A673 (cell line): Measurements from ENCODE around the gene DMBT1. TPM values are rescaled to one million over a fixed set of nuclear protein-coding genes. Genes with fewer than 3 reads are reported as not detected.

Source experiments
- BruUV-seq: library from RNA; stranded (reverse); fragments of 400-500 nt; replicated peaks from 2 replicates; lab custom pipeline; 2021; lab: Mats Ljungman, UMichigan
- CTCF ChIA-PET: fragments of 300-600 bp; sonication (Branson Sonifier 250); formaldehyde crosslinking; loops from one replicate; lab custom pipeline; 2022; ENCODE audit warnings: antibody characterized with exemption; lab: Charles Lee
- POLR2A ChIA-PET: fragments of 300-600 bp; sonication (Branson Sonifier 250); formaldehyde crosslinking; loops from one replicate; lab custom pipeline; 2022; ENCODE audit warnings: antibody characterized with exemption; ENCODE audit not compliant: low non-redundant PET; lab: Charles Lee
- DNase-seq: peaks from one replicate; pipeline ENCODE4 v3.0.0-alpha.2; 2015; ENCODE audit warnings: low spot score
- H3K27ac ChIP-seq: fragments of 200-600 bp; sonication (generic); 2 replicates; pipeline ENCODE4 v1.5.1; 2016; ENCODE audit warnings: mixed run types, low read depth, mild to moderate bottlenecking, mixed read lengths, antibody characterized with exemption, low read length; ENCODE audit not compliant: poor library complexity, severe bottlenecking
- H3K27me3 ChIP-seq: fragments of 200-600 bp; sonication (generic); replicated peaks from 2 replicates; pipeline ENCODE4 v1.6.1; 2017; ENCODE audit warnings: mixed run types, low read depth, mild to moderate bottlenecking, mixed read lengths, antibody characterized with exemption, low read length; ENCODE audit not compliant: insufficient read depth, poor library complexity
- H3K36me3 ChIP-seq: fragments of 200-600 bp; sonication (generic); 2 replicates; pipeline ENCODE4 v1.6.1; 2016; ENCODE audit warnings: mixed run types, mild to moderate bottlenecking, mixed read lengths, antibody characterized with exemption, low read length; ENCODE audit not compliant: insufficient read depth, poor library complexity, severe bottlenecking
- H3K4me1 ChIP-seq: fragments of 200-600 bp; sonication (generic); 2 replicates; pipeline ENCODE4 v1.6.1; 2017; ENCODE audit warnings: mixed run types, mild to moderate bottlenecking, mixed read lengths, antibody characterized with exemption, low read length; ENCODE audit not compliant: insufficient read depth, poor library complexity, severe bottlenecking
- H3K4me3 ChIP-seq: fragments of 200-600 bp; sonication (generic); 2 replicates; pipeline ENCODE4 v1.5.1; 2016; ENCODE audit warnings: low read depth, mixed run types, mild to moderate bottlenecking, mixed read lengths, low read length; ENCODE audit not compliant: poor library complexity, severe bottlenecking
- H3K9me3 ChIP-seq: fragments of 200-600 bp; sonication (generic); 2 replicates; pipeline ENCODE4 v1.6.1; 2016; ENCODE audit warnings: mixed run types, low read depth, mild to moderate bottlenecking, mixed read lengths, antibody characterized with exemption, low read length; ENCODE audit not compliant: poor library complexity, severe bottlenecking
- EZH2 ChIP-seq: fragments of 200-600 bp; sonication (generic); IDR thresholded peaks from 2 replicates; pipeline ENCODE4 v1.6.1; 2017; ENCODE audit warnings: borderline replicate concordance, low read depth, mild to moderate bottlenecking, mixed read lengths, antibody characterized with exemption, low read length; ENCODE audit not compliant: poor library complexity, severe bottlenecking
- intact Hi-C: fragments of 100-400 bp; cut with micrococcal nuclease; formaldehyde crosslinking; loops from one replicate; pipeline ENCODE4 v1.10.0; 2022; ENCODE audit not compliant: unreplicated experiment
- total RNA-seq: library from RNA; stranded (reverse); gene quantifications from 2 replicates; pipeline ENCODE4 v1.2.3, GENCODE V29; 2021
- TF ChIP-seq, protein P1 (sequence below): fragments of 300-800, 200-600 bp; sonication (generic); conservative IDR thresholded peaks from 2 replicates; pipeline ENCODE4 v1.5.1; 2017; ENCODE audit warnings: low read depth, mild to moderate bottlenecking, antibody characterized with exemption, low read length, moderate library complexity, mixed read lengths

Gene DMBT1
- total RNA-seq, 1 experiment from 2014 or later = not detected

- no peak for DNase-seq
- BruUV-seq = no TSS peak
- TF ChIP-seq, protein P1, sequence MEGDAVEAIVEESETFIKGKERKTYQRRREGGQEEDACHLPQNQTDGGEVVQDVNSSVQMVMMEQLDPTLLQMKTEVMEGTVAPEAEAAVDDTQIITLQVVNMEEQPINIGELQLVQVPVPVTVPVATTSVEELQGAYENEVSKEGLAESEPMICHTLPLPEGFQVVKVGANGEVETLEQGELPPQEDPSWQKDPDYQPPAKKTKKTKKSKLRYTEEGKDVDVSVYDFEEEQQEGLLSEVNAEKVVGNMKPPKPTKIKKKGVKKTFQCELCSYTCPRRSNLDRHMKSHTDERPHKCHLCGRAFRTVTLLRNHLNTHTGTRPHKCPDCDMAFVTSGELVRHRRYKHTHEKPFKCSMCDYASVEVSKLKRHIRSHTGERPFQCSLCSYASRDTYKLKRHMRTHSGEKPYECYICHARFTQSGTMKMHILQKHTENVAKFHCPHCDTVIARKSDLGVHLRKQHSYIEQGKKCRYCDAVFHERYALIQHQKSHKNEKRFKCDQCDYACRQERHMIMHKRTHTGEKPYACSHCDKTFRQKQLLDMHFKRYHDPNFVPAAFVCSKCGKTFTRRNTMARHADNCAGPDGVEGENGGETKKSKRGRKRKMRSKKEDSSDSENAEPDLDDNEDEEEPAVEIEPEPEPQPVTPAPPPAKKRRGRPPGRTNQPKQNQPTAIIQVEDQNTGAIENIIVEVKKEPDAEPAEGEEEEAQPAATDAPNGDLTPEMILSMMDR = no peak
- TF ChIP-seq EZH2 = no peak
- intact Hi-C loops = loop anchor here (5.0 kb wide), 1 partner anchor 910 kb away; no protein-coding TSS in a partner anchor
- POLR2A ChIA-PET = no interaction called here
- Histone ChIP-seq H3K36me3 (no peaks in the 10 kb centered on the region), H3K4me1 (no peaks in the 10 kb centered on the region), H3K4me3 (no peak overlapping the region), H3K9me3 (no peaks in the 10 kb centered on the region), H3K27ac (no peak overlapping the region), H3K27me3 (peaks cover 32% of the 10 kb centered on the region)
- CTCF ChIA-PET = no interaction called here
Measured at GRCh38 chr10:122647383-122647968, 86.9 kb downstream of the DMBT1 start.

GRCh38 chr10:122648599-122649428 is 88.3 kb downstream of the DMBT1 start:
- ChIA-PET CTCF (interaction anchor here (1.6 kb wide), 1 partner anchor 55 kb away, joined by 6 read pairs; no protein-coding TSS in a partner anchor), POLR2A (no interaction called here)
- H3K4me1 ChIP-seq = no peaks in the 10 kb centered on the region
- intact Hi-C loops = loop anchor here (1.0 to 5.0 kb wide), 2 partner anchors 55 to 908 kb away; no protein-coding TSS in a partner anchor
- H3K9me3 ChIP-seq = no peaks in the 10 kb centered on the region
- BruUV-seq = no TSS peak
- H3K36me3 ChIP-seq = no peaks in the 10 kb centered on the region
- H3K27ac ChIP-seq = no peak overlapping the region
- H3K27me3 ChIP-seq = peaks cover 43% of the 10 kb centered on the region
- TF ChIP-seq EZH2 = no peak
- TF ChIP-seq, protein P1 = peak; percentile 84
- DNase-seq = peak; percentile 54
- no peak overlapping the region for H3K4me3 ChIP-seq

- Histone ChIP-seq H3K4me3 (no peak overlapping the region), H3K9me3 (no peaks in the 10 kb centered on the region), H3K27me3 (peaks cover 50% of the 10 kb centered on the region), H3K4me1 (no peaks in the 10 kb centered on the region), H3K27ac (no peak overlapping the region), H3K36me3 (no peaks in the 10 kb centered on the region)
- ChIA-PET CTCF (no interaction called here), POLR2A (no interaction called here)
- DNase-seq = no peak
- intact Hi-C loops = loop anchor here (5.0 kb wide), 1 partner anchor 907 kb away; no protein-coding TSS in a partner anchor
- BruUV-seq = no TSS peak
- TF ChIP-seq EZH2 = no peak
- TF ChIP-seq, protein P1 = no peak
Measured at GRCh38 chr10:122649903-122650302, 89.3 kb downstream of the DMBT1 start.
